ENCODE data around the gene NWD2.

The NWD2 gene

DNA sequence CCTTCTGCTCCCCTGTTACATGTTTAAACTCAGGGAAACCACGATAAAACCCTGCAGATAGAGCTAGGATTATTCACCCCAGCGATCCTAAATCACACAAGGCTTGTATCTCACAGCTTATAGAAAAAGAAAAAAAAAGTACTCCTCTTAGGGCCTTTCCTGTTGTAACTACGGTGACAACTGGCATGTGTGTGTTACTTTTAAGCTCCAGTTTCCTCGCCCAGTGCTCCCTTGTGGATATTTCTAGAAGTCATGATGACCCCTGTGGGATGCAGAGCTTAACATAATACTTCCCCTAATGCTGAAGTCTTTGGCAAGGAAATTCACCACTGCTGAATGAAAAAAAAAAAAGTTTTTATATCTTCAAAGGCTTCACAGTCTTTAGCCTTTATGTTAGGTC lies 114.7 kb downstream of the NWD2 start:
- TF ChIP-seq ESRRG (CRISPR knock-in tag; IDR thresholded peaks at IDR 0.05) (no peak), OSR1 (CRISPR knock-in tag; IDR thresholded peaks at IDR 0.05) (no peak), GLIS3 (CRISPR knock-in tag; IDR thresholded peaks at IDR 0.05) (no peak), ZFP3 (CRISPR knock-in tag; IDR thresholded peaks at IDR 0.05) (no peak), SNAI2 (CRISPR knock-in tag; IDR thresholded peaks at IDR 0.05) (no peak), ZC3H10 (CRISPR knock-in tag; IDR thresholded peaks at IDR 0.05) (no peak), ISL1 (CRISPR knock-in tag; IDR thresholded peaks at IDR 0.05) (no peak), CSDC2 (CRISPR knock-in tag; IDR thresholded peaks at IDR 0.05) (no peak), PPARA (CRISPR knock-in tag; IDR thresholded peaks at IDR 0.05; ENCODE audit: borderline replicate concordance) (no peak)
- TF ChIP-seq, protein P1, sequence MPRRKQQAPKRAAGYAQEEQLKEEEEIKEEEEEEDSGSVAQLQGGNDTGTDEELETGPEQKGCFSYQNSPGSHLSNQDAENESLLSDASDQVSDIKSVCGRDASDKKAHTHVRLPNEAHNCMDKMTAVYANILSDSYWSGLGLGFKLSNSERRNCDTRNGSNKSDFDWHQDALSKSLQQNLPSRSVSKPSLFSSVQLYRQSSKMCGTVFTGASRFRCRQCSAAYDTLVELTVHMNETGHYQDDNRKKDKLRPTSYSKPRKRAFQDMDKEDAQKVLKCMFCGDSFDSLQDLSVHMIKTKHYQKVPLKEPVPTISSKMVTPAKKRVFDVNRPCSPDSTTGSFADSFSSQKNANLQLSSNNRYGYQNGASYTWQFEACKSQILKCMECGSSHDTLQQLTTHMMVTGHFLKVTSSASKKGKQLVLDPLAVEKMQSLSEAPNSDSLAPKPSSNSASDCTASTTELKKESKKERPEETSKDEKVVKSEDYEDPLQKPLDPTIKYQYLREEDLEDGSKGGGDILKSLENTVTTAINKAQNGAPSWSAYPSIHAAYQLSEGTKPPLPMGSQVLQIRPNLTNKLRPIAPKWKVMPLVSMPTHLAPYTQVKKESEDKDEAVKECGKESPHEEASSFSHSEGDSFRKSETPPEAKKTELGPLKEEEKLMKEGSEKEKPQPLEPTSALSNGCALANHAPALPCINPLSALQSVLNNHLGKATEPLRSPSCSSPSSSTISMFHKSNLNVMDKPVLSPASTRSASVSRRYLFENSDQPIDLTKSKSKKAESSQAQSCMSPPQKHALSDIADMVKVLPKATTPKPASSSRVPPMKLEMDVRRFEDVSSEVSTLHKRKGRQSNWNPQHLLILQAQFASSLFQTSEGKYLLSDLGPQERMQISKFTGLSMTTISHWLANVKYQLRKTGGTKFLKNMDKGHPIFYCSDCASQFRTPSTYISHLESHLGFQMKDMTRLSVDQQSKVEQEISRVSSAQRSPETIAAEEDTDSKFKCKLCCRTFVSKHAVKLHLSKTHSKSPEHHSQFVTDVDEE (CRISPR knock-in tag; IDR thresholded peaks at IDR 0.05) = no peak
- TF ChIP-seq, protein P2, sequence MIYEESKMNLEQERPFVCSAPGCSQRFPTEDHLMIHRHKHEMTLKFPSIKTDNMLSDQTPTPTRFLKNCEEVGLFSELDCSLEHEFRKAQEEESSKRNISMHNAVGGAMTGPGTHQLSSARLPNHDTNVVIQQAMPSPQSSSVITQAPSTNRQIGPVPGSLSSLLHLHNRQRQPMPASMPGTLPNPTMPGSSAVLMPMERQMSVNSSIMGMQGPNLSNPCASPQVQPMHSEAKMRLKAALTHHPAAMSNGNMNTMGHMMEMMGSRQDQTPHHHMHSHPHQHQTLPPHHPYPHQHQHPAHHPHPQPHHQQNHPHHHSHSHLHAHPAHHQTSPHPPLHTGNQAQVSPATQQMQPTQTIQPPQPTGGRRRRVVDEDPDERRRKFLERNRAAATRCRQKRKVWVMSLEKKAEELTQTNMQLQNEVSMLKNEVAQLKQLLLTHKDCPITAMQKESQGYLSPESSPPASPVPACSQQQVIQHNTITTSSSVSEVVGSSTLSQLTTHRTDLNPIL (CRISPR knock-in tag; IDR thresholded peaks at IDR 0.05; ENCODE audit: low read depth) = no peak
- ATAC-seq = no peak

DNA sequence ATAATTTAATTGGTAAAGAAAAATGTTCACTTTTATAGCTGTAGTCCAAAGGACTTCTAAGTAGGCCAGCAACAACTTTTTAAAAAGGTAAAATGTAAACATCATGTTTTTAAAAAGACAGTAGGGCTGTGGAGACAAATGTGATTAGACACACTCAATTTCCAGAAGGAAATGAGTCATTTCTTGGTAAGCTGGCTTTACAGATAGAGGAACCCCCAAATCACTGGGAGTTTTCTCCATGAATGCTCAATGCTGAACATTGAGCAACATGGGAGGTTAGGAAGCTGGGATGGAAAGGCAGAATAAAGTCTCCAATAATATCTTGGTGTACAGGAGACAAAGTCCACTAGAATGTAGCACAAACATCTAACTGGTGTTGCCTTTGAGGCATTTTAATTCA lies 121.3 kb downstream of the NWD2 start:
- no peak for TF ChIP-seq ARNTL (CRISPR knock-in tag; IDR thresholded peaks at IDR 0.05; ENCODE audit: borderline replicate concordance, low read depth)
- TF ChIP-seq GLIS3 (CRISPR knock-in tag; IDR thresholded peaks at IDR 0.05) = no peak
- TF ChIP-seq TOX (CRISPR knock-in tag; IDR thresholded peaks at IDR 0.05; ENCODE audit: borderline replicate concordance) = no peak
- no peak for TF ChIP-seq RARB (CRISPR knock-in tag; IDR thresholded peaks at IDR 0.05)
- no peak for TF ChIP-seq ZNF70 (CRISPR knock-in tag; IDR thresholded peaks at IDR 0.05)
- TF ChIP-seq, protein P1 (CRISPR knock-in tag; IDR thresholded peaks at IDR 0.05) = no peak
- no peak for TF ChIP-seq CSDC2 (CRISPR knock-in tag; IDR thresholded peaks at IDR 0.05)
- no peak for TF ChIP-seq BACH2 (CRISPR knock-in tag; IDR thresholded peaks at IDR 0.05; ENCODE audit: borderline replicate concordance)
- TF ChIP-seq TCF4 (CRISPR knock-in tag; IDR thresholded peaks at IDR 0.05; ENCODE audit: borderline replicate concordance) = no peak
- TF ChIP-seq, protein P2 (CRISPR knock-in tag; IDR thresholded peaks at IDR 0.05; ENCODE audit: low read depth) = no peak
- no peak for TF ChIP-seq ZC3H10 (CRISPR knock-in tag; IDR thresholded peaks at IDR 0.05)
- TF ChIP-seq ZNF8 (CRISPR knock-in tag; IDR thresholded peaks at IDR 0.05) = no peak
- TF ChIP-seq, protein P3, sequence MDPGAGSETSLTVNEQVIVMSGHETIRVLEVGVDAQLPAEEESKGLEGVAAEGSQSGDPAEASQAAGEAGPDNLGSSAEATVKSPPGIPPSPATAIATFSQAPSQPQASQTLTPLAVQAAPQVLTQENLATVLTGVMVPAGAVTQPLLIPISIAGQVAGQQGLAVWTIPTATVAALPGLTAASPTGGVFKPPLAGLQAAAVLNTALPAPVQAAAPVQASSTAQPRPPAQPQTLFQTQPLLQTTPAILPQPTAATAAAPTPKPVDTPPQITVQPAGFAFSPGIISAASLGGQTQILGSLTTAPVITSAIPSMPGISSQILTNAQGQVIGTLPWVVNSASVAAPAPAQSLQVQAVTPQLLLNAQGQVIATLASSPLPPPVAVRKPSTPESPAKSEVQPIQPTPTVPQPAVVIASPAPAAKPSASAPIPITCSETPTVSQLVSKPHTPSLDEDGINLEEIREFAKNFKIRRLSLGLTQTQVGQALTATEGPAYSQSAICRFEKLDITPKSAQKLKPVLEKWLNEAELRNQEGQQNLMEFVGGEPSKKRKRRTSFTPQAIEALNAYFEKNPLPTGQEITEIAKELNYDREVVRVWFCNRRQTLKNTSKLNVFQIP (CRISPR knock-in tag; IDR thresholded peaks at IDR 0.05; ENCODE audit: borderline replicate concordance, low read depth) = no peak
- no peak for TF ChIP-seq ZNF565 (CRISPR knock-in tag; conservative IDR thresholded peaks at IDR 0.05; ENCODE audit: low read depth)
- no peak for TF ChIP-seq PPARA (CRISPR knock-in tag; IDR thresholded peaks at IDR 0.05; ENCODE audit: borderline replicate concordance)

DNA sequence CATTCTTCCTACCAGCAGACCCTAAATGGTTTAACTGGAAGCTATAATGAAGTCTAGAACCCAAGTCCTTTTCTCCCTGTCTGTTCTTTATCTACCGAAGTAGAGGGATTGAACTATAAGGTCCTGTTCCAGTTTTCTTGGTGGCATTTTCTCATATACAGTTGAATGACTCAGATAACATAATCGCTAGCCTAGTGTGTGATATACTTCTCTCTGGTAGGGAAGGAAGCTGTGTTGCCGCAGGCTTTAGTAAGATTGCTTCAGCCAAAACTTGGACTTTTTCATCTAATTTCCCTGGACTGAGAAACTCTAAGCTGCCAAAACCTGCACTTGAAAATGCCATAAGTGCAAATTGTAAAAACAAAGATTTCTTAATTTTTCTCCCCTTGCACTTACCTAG lies 123.4 kb downstream of the NWD2 start:
- no peak for ATAC-seq
- no peak for TF ChIP-seq ZNF70 (CRISPR knock-in tag; IDR thresholded peaks at IDR 0.05)
- no peak for TF ChIP-seq ARNTL (CRISPR knock-in tag; IDR thresholded peaks at IDR 0.05; ENCODE audit: borderline replicate concordance, low read depth)
- no peak for TF ChIP-seq CSDC2 (CRISPR knock-in tag; IDR thresholded peaks at IDR 0.05)
- no peak for TF ChIP-seq ZFP30 (CRISPR knock-in tag; IDR thresholded peaks at IDR 0.05)
- TF ChIP-seq, protein P4, sequence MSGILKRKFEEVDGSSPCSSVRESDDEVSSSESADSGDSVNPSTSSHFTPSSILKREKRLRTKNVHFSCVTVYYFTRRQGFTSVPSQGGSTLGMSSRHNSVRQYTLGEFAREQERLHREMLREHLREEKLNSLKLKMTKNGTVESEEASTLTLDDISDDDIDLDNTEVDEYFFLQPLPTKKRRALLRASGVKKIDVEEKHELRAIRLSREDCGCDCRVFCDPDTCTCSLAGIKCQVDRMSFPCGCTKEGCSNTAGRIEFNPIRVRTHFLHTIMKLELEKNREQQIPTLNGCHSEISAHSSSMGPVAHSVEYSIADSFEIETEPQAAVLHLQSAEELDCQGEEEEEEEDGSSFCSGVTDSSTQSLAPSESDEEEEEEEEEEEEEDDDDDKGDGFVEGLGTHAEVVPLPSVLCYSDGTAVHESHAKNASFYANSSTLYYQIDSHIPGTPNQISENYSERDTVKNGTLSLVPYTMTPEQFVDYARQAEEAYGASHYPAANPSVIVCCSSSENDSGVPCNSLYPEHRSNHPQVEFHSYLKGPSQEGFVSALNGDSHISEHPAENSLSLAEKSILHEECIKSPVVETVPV (CRISPR knock-in tag; IDR thresholded peaks at IDR 0.05) = no peak
- TF ChIP-seq PPARA (CRISPR knock-in tag; IDR thresholded peaks at IDR 0.05; ENCODE audit: borderline replicate concordance) = no peak
- TF ChIP-seq ISL1 (CRISPR knock-in tag; IDR thresholded peaks at IDR 0.05) = no peak
- no peak for TF ChIP-seq ZC3H10 (CRISPR knock-in tag; IDR thresholded peaks at IDR 0.05)
- no peak for TF ChIP-seq SNAI2 (CRISPR knock-in tag; IDR thresholded peaks at IDR 0.05)
- TF ChIP-seq, protein P1 (CRISPR knock-in tag; IDR thresholded peaks at IDR 0.05) = no peak
- TF ChIP-seq ZNF8 (CRISPR knock-in tag; IDR thresholded peaks at IDR 0.05) = no peak
- no peak for TF ChIP-seq RARB (CRISPR knock-in tag; IDR thresholded peaks at IDR 0.05)
- no peak for TF ChIP-seq ESRRG (CRISPR knock-in tag; IDR thresholded peaks at IDR 0.05)

More for the DNA sequence above, 121.3 kb downstream of the NWD2 start:
- no peak for ATAC-seq

Measured in SK-N-SH treated with all-trans-retinoic acid at 6 μM for 48 hours (cell line).